Activated naive CD4-positive, alpha-beta T cell treated with anti-CD3 and anti-CD28 coated beads, Interleukin-2, amount 50 U/mL, for 24 hours (primary cell): ENCODE results near the gene SUFU.

Source experiments
- H3K27ac Mint-ChIP-seq: one replicate; pipeline ENCODE4 v1.8.0; 2021; ENCODE audit warnings: mild to moderate bottlenecking, mixed read lengths
- H3K27me3 Mint-ChIP-seq: one replicate; pipeline ENCODE4 v1.8.0; 2021; ENCODE audit warnings: mixed read lengths
- H3K36me3 Mint-ChIP-seq: one replicate; pipeline ENCODE4 v1.8.0; 2021; ENCODE audit warnings: mixed read lengths
- H3K4me1 Mint-ChIP-seq: one replicate; pipeline ENCODE4 v1.8.0; 2021; ENCODE audit warnings: mixed read lengths
- H3K4me3 Mint-ChIP-seq: one replicate; pipeline ENCODE4 v1.8.0; 2021; ENCODE audit warnings: mild to moderate bottlenecking, mixed read lengths
- H3K9me3 Mint-ChIP-seq: one replicate; pipeline ENCODE4 v1.8.0; 2021; ENCODE audit warnings: mixed read lengths

Gene SUFU

DNA sequence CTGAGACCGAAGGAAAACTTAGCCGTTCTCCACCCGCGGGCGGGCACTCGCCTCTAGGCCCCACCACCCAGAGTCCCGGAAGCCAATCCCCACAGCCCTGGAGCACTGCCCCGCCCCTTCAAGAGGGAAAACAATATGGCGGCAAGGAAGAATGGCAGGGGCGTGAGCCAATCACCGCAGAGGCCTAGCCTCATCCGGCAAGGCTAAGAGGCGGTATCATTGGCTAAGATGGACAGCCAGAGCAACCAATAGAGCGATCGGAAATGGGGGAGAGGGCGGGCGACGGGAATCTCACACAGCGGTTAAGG, 1.8 kb upstream of the SUFU start:
- Mint-ChIP-seq H3K9me3 (no peaks in the 10 kb centered on the region), H3K27me3 (no peaks in the 10 kb centered on the region), H3K27ac (no peak overlapping the region), H3K4me3 (no peak overlapping the region), H3K4me1 (peaks cover 52% of the 10 kb centered on the region), H3K36me3 (no peaks in the 10 kb centered on the region)

DNA sequence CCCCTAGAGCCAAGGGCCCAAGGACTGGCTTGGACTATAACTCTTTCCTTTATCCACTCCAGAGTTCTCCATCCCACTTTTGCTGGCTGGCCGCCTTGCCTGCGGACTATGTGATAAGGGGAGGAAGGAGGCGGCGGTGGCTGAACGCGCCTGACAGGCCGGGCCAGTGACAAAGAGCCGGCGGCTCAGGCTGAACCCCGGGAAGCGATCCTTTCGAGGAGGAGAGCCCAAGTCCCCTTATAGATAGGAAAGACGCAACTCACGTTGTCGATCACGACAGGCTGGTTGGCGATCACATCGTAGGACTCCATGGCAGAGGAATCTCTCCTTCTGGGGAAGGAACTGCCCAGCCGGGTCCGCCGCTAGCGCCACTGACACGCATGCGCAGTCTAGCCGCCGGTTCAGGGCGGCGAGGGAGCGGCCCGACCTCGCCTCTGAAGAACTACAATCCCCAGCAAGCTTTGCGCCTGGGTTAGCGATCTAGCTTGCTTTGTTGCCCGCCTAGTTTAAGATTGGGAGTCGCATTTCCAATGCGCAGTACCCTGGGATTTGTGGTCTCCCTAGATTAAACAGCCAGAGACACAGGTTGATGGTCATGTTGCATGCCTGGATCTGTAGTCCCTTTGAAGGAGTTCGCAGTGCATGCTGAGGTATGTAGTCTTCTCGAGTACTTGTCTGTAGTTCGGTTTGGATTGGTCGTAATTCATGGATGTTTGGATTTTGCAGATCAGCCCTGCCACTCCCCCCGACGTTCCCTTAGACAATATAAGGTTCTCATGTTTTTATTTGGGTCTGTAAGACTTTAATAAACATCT, 1.2 kb upstream of the SUFU start, which contains the start of gene ACTR1A:
Gene ACTR1A (minus strand): TSS at position 376 of the 815 bp plus-strand sequence. CDS start 65 bp downstream, at position 311.
- Mint-ChIP-seq H3K36me3 (no peaks in the 10 kb centered on the region), H3K27me3 (no peaks in the 10 kb centered on the region), H3K4me3 (no peak within 1 kb of the TSS), H3K9me3 (no peaks in the 10 kb centered on the region), H3K4me1 (peaks cover 51% of the 10 kb centered on the region), H3K27ac (peak within 1 kb of the TSS; percentile 53)

DNA sequence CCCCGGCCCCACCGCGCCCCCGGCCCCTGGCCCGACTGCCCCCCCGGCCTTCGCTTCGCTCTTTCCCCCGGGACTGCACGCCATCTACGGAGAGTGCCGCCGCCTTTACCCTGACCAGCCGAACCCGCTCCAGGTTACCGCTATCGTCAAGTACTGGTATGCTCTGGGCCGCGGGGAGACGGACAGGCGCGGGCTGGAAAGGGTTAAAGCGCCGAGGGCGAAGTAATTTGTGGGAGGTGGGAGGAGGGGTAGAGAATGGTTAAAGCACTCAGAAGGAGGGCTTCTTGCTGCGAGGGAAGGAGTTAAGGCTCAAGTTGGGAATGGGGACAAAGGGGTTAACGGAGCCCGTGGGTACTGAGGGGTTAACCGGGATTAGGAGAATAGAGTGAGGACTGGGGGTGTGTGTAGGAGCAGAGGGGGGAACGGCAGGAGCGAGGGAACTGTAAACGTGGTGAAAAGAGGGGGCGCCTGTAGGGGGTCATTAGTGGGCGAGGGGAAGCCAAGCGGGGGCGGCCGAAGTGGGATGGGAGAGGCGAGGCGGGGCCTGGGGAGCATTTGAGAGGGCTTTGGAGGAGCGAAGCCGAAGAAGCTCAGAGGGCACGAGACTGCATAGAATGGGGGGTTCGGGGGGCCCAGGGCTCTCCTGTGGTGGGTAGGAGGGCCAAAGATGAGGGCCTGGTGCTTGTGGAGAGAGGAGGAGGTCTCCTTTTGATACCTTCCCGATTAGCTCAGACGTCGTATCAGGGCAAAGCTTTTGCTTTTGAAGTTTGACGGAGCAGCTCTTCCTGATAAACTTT, 605 bp downstream of the SUFU start:
- Mint-ChIP-seq H3K36me3 (no peaks in the 10 kb centered on the region), H3K27ac (peak overlapping the region; percentile 65), H3K27me3 (no peaks in the 10 kb centered on the region), H3K4me3 (no peak overlapping the region), H3K9me3 (no peaks in the 10 kb centered on the region), H3K4me1 (peaks cover 41% of the 10 kb centered on the region)

DNA sequence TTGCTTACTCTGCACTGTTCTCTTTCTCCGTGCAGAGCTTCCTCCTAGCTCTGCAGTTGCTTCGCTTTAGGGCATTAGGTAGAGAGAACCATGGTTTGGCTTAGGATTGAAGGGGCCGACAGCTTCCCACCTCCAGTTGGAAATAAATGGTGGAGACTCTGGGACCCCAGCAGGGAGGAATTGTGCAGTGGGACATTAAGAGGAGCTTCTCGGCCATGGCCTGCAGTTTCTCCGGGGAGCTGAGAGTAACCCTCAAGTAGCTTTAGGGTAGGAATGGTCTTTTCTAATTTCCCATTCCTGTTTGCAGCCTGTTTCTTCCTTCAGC, 1.2 kb downstream of the SUFU start:
- Mint-ChIP-seq H3K27ac (no peak overlapping the region), H3K9me3 (no peaks in the 10 kb centered on the region), H3K4me1 (peaks cover 38% of the 10 kb centered on the region), H3K4me3 (no peak overlapping the region), H3K36me3 (no peaks in the 10 kb centered on the region), H3K27me3 (no peaks in the 10 kb centered on the region)

DNA sequence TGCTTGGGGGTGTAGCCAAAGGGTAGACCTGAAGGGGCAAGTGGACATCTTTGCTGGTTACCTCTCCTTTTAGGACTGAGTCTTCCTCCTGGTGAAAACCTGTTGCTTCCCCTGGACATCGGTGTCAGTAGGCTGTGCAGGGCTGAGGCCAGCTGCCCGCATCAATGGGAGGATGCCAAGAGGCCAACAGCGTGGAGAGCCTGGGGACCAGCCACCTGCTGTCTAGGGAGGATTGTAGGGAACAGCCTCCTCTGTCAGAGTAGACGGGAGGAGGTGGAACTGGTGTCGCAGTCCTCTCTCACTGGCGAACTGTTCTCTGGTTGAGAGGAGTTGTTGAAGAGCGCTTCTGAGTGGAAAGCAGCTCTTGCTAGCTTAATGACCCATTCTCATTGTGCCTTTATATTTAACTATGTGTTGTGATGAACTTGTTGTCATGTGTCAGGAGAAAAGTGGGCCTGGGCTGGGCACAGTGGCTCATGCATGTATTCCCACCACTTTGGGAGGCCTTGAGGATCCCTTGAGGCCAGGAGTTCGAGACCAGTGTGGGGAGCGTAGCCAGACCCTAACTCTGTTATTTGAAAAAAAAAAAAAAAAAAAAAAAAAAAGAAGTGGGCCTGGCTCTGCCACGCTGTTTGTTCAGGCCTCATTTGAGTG, 1.8 kb downstream of the SUFU start:
- no peaks in the 10 kb centered on the region for H3K36me3 Mint-ChIP-seq
- H3K4me1 Mint-ChIP-seq = peaks cover 37% of the 10 kb centered on the region
- peak overlapping the region; percentile 23 for H3K4me3 Mint-ChIP-seq
- H3K27me3 Mint-ChIP-seq = no peaks in the 10 kb centered on the region
- H3K9me3 Mint-ChIP-seq = no peaks in the 10 kb centered on the region
- no peak overlapping the region for H3K27ac Mint-ChIP-seq

DNA sequence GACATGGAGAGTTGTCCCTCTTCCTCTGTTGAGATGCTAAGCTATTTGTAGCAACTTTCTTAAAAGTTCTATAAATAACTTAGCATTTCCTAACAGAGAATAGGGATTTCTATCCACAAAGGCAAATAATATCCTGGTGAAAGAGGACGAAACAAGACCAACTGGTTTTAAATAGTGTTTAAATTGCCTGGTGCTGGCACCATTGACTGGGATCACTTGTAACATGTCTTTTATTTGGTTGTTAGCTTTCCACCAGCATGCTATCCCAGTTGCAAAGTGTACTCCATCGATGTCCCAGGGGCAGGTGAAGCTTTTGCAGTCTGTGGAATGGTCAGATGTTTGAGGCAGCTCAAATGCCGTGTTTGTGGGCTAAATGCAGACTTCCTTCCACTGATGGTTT, 3.7 kb downstream of the SUFU start:
- H3K27me3 Mint-ChIP-seq = no peaks in the 10 kb centered on the region
- H3K36me3 Mint-ChIP-seq = no peaks in the 10 kb centered on the region
- H3K27ac Mint-ChIP-seq = no peak overlapping the region
- H3K4me3 Mint-ChIP-seq = no peak overlapping the region
- H3K4me1 Mint-ChIP-seq = peaks cover 52% of the 10 kb centered on the region
- H3K9me3 Mint-ChIP-seq = no peaks in the 10 kb centered on the region

DNA sequence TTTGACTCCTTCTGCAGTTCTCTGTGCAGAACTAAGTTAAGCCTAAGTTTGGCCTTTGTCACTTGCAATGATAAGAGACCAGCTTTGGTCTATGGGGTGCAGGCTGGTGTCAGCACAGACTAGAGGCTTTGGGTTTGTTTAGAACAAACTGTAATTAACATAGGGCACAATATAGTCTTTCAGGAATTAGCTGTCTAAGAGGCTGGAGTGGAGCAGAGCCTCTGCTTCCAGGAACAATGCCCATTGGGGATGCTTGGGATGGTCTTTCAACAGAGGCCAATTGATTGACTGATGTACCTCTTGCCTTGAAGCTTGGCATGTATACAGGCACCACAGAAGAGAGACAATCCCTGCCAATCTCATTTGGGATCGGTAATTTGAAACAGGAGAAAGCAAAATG, 4.7 kb downstream of the SUFU start:
- Mint-ChIP-seq H3K4me1 (peaks cover 50% of the 10 kb centered on the region), H3K36me3 (peaks cover 3% of the 10 kb centered on the region), H3K27me3 (no peaks in the 10 kb centered on the region), H3K4me3 (no peak overlapping the region), H3K27ac (no peak overlapping the region), H3K9me3 (no peaks in the 10 kb centered on the region)

DNA sequence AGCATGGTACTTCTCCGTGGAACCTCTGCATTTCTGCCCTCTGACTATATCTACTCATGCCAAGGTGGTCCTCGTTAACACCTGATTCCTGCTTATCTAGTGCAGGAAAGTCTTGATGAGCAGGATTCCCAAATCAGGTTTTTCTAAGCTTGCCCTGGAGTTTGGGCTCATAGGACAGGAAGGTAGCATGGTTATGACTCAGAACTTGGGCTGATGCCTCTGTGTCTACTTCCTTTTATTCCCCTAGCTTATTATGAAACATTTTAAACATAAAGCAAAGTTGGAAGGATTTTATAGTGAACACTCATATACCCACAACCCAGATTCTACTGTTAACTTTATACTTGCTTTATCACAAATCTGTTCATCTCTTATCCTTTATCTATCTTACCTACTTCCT, 5.6 kb downstream of the SUFU start:
- no peaks in the 10 kb centered on the region for H3K9me3 Mint-ChIP-seq
- peaks cover 7% of the 10 kb centered on the region for H3K36me3 Mint-ChIP-seq
- no peak overlapping the region for H3K27ac Mint-ChIP-seq
- H3K4me1 Mint-ChIP-seq = peaks cover 47% of the 10 kb centered on the region
- no peak overlapping the region for H3K4me3 Mint-ChIP-seq
- no peaks in the 10 kb centered on the region for H3K27me3 Mint-ChIP-seq

DNA sequence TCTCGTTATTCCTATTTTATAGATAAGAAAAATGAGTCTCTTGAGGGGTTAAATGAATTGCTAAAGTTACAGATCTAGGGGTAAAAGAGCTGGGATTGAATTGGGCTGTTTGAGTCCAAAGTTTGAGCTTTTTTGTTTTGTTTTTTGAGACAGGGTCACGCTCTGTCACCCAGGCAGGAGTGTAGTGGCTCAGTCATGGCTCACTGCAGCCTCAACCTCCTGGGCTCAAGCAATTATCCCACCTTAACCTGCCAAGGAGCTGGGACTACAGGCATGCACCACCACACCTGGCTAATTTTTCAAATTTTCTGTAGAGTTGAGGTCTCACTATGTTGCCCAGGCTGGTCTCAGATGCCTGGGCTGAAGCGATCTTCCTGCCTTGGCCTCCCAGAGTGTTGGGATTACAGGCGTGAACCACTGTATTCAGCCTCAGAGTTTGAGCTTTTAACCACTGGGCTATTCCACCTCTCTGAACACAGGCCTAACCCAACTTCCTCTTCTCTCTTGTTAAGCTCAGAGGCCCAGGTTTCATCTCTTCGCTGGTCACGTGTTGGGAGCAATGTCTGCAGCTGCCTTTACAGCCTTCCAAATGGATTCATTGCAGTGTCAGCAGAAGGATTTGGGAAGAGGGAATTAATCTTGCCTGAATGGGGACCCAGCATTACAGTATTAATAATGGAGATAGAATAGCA, 8.0 kb downstream of the SUFU start:
- H3K27me3 Mint-ChIP-seq = no peaks in the 10 kb centered on the region
- peaks cover 7% of the 10 kb centered on the region for H3K36me3 Mint-ChIP-seq
- no peak overlapping the region for H3K4me3 Mint-ChIP-seq
- peaks cover 31% of the 10 kb centered on the region for H3K4me1 Mint-ChIP-seq
- peak overlapping the region; percentile 21 for H3K27ac Mint-ChIP-seq
- no peaks in the 10 kb centered on the region for H3K9me3 Mint-ChIP-seq

DNA sequence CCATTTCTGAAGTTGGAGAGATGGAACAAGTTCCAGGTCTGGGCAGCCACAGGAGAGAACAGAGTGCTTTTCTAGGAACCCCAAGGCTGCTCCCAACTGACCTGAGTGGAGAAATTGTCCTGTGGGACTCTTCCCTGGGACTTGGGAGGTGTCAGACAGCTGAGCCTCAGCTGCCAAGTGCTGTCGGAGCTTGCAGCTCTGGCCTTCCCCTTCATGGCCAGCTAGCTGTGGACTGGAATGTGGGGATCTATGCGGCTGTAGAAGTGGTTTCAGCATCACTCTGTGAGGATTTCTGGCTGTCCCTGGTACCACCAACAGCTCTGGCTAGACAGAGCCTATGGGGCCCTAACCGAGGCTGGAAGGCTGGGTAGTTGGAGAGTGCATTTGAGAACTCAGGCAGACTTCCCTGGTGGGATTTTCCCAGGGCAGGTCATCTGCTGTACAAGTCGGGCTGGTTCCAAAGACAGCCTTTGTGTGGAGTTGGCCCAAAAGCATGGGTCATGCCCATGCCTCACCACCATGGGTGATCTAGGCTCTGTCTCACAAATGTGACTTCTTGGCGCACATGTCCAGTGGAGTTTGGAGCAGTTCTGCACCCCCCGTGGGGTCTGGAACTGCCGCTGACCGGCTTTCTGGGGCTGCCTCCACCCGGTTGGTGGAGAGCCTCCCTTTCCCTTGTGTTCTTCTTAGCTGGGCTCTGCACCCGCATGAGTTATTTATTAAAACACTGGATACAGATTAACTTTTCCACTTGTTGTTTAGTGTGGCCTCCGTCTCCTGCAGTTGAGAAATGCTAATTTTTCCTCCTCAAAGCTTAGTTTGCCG, 10.9 kb downstream of the SUFU start:
- Mint-ChIP-seq H3K4me3 (no peak overlapping the region), H3K9me3 (no peaks in the 10 kb centered on the region), H3K27ac (no peak overlapping the region), H3K36me3 (peaks cover 7% of the 10 kb centered on the region), H3K27me3 (no peaks in the 10 kb centered on the region), H3K4me1 (peaks cover 15% of the 10 kb centered on the region)

DNA sequence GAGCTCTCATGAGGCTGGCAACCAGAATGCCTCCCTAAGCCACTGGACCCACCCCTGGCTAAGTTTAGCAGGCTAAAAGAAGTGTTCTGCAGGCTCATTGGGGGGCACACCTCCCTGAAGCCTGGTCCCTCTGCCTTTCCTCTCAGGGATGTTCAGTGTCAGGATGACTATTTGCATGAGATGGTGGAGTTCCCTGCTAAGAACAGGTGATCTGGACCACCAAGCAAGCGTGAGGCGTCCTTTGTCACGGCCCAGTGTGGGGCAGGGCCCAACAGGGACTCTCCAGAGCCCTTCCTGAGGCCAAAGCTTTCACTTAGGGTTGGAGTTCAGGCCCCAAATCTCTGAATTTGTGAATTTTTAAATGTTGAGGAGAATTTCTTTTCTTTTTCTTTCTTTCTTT, 12.0 kb downstream of the SUFU start:
- Mint-ChIP-seq H3K36me3 (peaks cover 7% of the 10 kb centered on the region), H3K9me3 (no peaks in the 10 kb centered on the region), H3K4me1 (peaks cover 18% of the 10 kb centered on the region), H3K27ac (no peak overlapping the region), H3K4me3 (no peak overlapping the region), H3K27me3 (no peaks in the 10 kb centered on the region)

DNA sequence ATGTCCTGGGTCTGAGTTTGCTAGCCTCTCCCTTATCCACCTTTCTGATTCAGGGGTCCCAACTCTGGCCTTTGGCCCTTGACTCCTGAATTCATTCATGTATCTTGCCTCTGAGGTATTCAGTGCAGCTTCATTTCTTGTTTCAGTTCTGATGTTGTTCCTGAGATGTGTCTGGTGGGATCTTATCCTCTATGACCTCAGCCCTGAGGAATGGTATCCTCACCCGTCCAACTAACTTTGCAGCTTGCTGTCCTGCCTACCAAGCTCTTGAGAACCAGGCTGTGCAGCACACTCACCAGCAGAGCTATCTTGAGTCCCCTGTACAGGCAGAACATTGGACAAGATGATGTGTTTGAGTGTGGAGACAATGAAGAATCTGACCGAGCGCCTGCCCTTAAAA, 13.8 kb downstream of the SUFU start:
- no peaks in the 10 kb centered on the region for H3K27me3 Mint-ChIP-seq
- no peak overlapping the region for H3K4me3 Mint-ChIP-seq
- H3K9me3 Mint-ChIP-seq = no peaks in the 10 kb centered on the region
- H3K36me3 Mint-ChIP-seq = peaks cover 9% of the 10 kb centered on the region
- H3K4me1 Mint-ChIP-seq = peaks cover 16% of the 10 kb centered on the region
- H3K27ac Mint-ChIP-seq = no peak overlapping the region

DNA sequence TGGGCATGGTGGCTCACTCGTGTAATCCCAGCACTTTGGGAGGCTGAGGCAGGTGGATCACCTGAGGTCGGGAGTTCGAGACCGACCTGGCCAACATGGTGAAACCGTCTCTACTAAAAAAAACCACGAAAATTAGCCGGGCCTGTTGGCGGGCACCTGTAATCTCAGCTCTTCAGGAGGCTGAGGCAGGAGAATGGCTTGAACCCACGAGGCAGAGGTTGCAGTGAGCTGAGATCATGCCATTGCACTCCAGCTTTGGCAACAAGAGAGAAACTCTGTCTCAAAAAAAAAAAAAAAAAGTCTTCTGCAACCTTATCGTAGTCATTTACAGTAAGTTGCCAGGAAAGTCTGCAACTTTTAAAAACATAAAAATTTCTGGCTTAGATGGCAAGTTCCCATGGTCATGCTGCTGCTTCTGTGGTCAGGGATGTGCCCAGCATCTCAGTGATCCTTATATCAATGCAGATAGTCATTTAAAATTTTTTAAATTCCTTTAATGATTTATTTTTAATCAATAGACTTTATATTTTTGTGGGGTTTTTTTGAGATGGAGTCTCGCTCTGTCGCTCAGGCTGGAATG, 15.6 kb downstream of the SUFU start:
- no peak overlapping the region for H3K4me3 Mint-ChIP-seq
- H3K27ac Mint-ChIP-seq = no peak overlapping the region
- H3K4me1 Mint-ChIP-seq = peaks cover 16% of the 10 kb centered on the region
- H3K9me3 Mint-ChIP-seq = no peaks in the 10 kb centered on the region
- no peaks in the 10 kb centered on the region for H3K27me3 Mint-ChIP-seq
- H3K36me3 Mint-ChIP-seq = peaks cover 7% of the 10 kb centered on the region

DNA sequence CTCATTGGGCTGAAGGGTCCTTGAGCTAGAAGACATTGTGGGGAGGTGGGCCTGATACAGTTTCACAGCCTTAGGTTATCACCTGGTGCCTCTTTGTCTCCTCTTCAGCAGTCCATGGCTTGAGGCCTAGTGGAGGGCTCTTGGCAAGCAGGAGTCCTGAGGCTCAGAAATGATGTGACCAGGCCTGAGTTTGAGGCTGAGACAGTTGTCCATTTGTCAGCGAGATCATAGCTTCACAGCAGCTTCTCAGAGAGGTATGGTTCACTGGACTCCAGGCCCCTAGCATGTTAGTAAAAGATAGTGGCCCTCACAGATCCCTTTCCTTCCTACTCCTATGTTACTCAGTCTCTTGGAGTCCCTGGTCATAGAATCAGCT, 19.1 kb downstream of the SUFU start:
- no peaks in the 10 kb centered on the region for H3K27me3 Mint-ChIP-seq
- H3K27ac Mint-ChIP-seq = no peak overlapping the region

More for the DNA sequence above, 19.1 kb downstream of the SUFU start:
- Mint-ChIP-seq H3K4me3 (no peak overlapping the region), H3K4me1 (peaks cover 16% of the 10 kb centered on the region), H3K36me3 (peaks cover 10% of the 10 kb centered on the region), H3K9me3 (no peaks in the 10 kb centered on the region)
